Nephron progenitor cell (in vitro differentiated cells): Measurements from ENCODE around the gene UHMK1.

ENCODE experiments used
- DNase-seq: peaks from one replicate; pipeline ENCODE4 v3.0.0; 2021
- H3K27ac Mint-ChIP-seq: 2 replicates; pipeline ENCODE4 v1.8.0; 2021; ENCODE audit warnings: mild to moderate bottlenecking, moderate library complexity, mixed read lengths
- H3K27me3 Mint-ChIP-seq: 2 replicates; pipeline ENCODE4 v1.8.0; 2021; ENCODE audit warnings: mild to moderate bottlenecking, low read depth, mixed read lengths; ENCODE audit not compliant: poor library complexity
- H3K36me3 Mint-ChIP-seq: 2 replicates; pipeline ENCODE4 v1.8.0; 2021; ENCODE audit warnings: low read depth, mixed read lengths
- H3K4me1 Mint-ChIP-seq: 2 replicates; pipeline ENCODE4 v1.8.0; 2021; ENCODE audit warnings: mixed read lengths
- H3K4me3 Mint-ChIP-seq: 2 replicates; pipeline ENCODE4 v1.8.0; 2021; ENCODE audit warnings: mild to moderate bottlenecking, moderate library complexity, mixed read lengths
- H3K9me3 Mint-ChIP-seq: 2 replicates; pipeline ENCODE4 v1.8.0; 2021; ENCODE audit warnings: mild to moderate bottlenecking, moderate library complexity, mixed read lengths
- TF ChIP-seq, protein P1 (sequence below): fragments of 200-600 bp; sonication (generic); IDR thresholded peaks from 2 replicates; pipeline ENCODE4 v1.5.0; 2021; ENCODE audit warnings: antibody characterized with exemption

The UHMK1 gene

DNA sequence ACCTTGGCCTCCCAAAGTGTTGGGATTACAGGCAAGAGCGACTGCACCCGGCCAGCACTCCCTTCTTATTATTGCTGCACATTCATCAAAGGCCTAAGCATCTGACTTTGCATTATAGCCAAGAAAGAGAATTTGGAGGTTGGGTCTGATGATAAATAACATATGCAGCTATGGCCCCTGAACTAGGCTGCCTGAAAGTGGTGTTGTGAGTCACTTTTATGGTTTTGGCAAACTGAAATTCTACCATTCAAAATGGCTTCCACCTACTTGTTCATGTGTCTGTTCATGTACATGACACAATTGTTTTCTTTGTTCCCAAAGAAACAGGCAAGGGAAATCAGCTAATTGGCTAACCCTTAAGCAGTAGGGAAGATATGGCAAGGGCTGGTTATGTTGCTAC lies 38.9 kb downstream of the UHMK1 start:
- Mint-ChIP-seq H3K4me1 (no peaks in the 10 kb centered on the region), H3K9me3 (peaks cover 5% of the 10 kb centered on the region), H3K27ac (no peak overlapping the region), H3K4me3 (no peak overlapping the region), H3K27me3 (no peaks in the 10 kb centered on the region), H3K36me3 (peaks cover 4% of the 10 kb centered on the region)
- TF ChIP-seq, protein P1, sequence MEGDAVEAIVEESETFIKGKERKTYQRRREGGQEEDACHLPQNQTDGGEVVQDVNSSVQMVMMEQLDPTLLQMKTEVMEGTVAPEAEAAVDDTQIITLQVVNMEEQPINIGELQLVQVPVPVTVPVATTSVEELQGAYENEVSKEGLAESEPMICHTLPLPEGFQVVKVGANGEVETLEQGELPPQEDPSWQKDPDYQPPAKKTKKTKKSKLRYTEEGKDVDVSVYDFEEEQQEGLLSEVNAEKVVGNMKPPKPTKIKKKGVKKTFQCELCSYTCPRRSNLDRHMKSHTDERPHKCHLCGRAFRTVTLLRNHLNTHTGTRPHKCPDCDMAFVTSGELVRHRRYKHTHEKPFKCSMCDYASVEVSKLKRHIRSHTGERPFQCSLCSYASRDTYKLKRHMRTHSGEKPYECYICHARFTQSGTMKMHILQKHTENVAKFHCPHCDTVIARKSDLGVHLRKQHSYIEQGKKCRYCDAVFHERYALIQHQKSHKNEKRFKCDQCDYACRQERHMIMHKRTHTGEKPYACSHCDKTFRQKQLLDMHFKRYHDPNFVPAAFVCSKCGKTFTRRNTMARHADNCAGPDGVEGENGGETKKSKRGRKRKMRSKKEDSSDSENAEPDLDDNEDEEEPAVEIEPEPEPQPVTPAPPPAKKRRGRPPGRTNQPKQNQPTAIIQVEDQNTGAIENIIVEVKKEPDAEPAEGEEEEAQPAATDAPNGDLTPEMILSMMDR, result no peak
- DNase-seq, result no peak

DNA sequence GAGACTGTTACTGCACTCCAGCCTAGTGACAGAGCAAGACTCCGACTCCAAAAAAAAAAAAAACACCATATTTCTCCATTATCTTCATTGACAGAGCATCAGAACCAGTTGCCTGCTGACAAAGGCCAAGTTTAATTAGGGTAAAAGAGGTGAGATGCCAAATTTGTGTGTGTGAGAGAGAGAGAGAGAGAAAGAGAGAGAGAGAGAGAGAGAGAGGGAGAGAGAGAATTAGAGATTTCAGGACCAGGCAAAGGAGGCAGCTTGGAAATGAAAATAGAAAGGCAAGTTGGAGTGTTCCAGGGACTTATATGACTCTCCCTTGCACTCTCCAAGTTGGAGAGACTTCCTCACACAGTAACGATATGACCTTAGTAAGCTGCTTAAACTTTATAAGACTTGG lies 39.6 kb downstream of the UHMK1 start:
- TF ChIP-seq, protein P1, result no peak

DNA sequence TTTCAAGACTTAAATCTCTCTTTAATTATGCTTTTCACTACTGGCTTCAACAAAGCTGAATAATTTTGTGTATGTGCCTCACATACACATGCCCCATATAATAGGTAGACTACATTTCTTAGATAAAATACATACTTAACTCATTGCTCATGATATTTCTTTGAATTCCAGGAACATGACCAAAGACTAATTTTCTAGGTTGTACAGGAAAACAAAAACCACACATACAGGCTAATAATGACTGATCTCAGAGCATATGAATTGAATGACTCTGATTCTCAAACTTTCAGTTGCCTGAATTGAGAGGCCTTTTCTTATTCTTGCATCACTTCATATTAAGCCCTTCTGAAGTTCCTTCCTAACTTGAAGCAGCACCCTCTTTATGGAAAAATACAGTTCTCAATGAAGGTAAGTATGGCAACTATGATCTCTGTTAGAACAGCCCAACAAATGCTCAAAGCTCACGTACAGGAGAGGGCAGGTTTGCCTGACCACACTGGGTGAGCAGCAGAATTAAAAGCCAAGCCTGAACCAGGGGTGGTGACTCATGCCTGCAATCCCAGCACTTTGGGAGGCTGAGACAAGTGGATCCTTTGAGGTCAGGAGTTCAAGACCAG lies 41.3 kb downstream of the UHMK1 start:
- TF ChIP-seq, protein P1, result no peak
- Mint-ChIP-seq H3K27me3 (peaks cover 2% of the 10 kb centered on the region), H3K4me3 (no peak overlapping the region), H3K4me1 (no peaks in the 10 kb centered on the region), H3K9me3 (peaks cover 20% of the 10 kb centered on the region), H3K27ac (no peak overlapping the region), H3K36me3 (peaks cover 7% of the 10 kb centered on the region)
- DNase-seq, result no peak

More for the DNA sequence above, 39.6 kb downstream of the UHMK1 start:
- no peak for DNase-seq
- Mint-ChIP-seq H3K9me3 (peaks cover 9% of the 10 kb centered on the region), H3K4me3 (no peak overlapping the region), H3K4me1 (no peaks in the 10 kb centered on the region), H3K36me3 (no peaks in the 10 kb centered on the region), H3K27ac (no peak overlapping the region), H3K27me3 (no peaks in the 10 kb centered on the region)

DNA sequence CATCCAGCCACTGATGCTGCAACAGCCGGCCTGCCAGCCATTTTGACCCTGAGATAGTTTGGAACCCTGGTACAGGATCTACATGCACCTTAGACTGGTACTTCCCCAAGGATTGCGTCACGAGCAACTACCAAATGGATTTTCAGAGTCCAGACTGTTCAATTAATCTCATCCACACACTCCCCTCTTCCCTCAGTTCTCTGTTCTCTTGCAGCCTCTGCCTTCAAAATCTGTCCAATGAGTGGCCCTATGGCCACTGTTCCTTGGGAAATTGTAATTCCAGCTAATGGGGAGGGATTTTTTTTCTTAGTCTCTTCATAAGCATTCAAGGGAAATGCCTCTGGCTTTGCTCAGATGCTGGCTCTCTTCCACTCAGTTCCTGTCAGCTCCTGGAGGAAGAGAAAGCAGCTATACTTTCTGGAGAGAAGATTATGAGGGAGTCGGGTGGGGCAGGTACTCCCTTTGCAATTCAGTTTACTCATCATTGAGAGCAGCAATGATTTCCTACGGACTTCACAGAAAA lies 44.1 kb downstream of the UHMK1 start:
- Mint-ChIP-seq H3K4me3 (no peak overlapping the region), H3K4me1 (no peaks in the 10 kb centered on the region), H3K36me3 (peaks cover 7% of the 10 kb centered on the region), H3K27ac (no peak overlapping the region), H3K27me3 (peaks cover 3% of the 10 kb centered on the region), H3K9me3 (peaks cover 24% of the 10 kb centered on the region)
- no peak for DNase-seq
- TF ChIP-seq, protein P1, result no peak

DNA sequence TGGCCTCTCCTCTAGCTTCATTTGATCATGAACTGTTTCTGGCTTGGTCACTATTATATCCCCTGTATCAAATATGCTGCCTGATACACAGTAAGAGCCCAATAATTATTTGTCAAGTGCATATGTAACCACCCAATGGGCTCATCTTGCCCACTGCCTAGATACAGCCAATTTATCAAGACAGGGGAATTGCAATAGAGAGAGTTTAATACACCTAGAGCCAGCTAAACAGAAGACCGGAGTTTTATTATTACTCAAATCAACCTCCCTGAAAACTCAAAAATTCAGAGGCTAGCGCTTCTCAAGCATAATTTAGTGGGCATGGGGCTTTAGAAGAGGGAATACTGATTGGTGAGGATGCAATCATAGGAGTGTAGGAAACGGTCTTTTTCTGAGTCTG lies 45.6 kb downstream of the UHMK1 start:
- Mint-ChIP-seq H3K27me3 (peaks cover 3% of the 10 kb centered on the region), H3K9me3 (peaks cover 24% of the 10 kb centered on the region), H3K4me3 (no peak overlapping the region), H3K36me3 (peaks cover 7% of the 10 kb centered on the region), H3K4me1 (no peaks in the 10 kb centered on the region), H3K27ac (no peak overlapping the region)
- TF ChIP-seq, protein P1, result no peak
- DNase-seq, result no peak

DNA sequence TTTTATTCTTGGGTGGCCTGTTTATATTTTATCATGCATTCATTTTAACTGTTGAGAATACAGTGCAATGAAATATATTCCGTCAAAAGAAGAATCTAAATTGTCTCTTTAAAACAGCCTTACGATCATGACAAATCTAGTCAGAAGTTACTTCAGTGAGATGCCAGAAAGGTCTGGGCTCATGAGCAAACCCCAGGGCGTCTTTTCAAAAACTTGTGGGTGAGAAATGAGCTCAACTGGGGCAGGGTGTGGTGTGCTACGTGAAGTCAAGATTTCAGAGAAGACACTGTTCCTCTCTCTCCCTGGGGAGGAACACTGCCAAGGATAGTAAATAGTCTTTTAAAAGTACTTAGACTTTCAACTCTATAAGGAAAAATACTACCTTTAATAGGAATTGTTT lies 50.6 kb downstream of the UHMK1 start:
- no peak overlapping the region for H3K4me3 Mint-ChIP-seq
- H3K9me3 Mint-ChIP-seq, result peaks cover 9% of the 10 kb centered on the region
- peaks cover 3% of the 10 kb centered on the region for H3K36me3 Mint-ChIP-seq
- H3K4me1 Mint-ChIP-seq, result no peaks in the 10 kb centered on the region
- peaks cover 9% of the 10 kb centered on the region for H3K27me3 Mint-ChIP-seq
- DNase-seq, result no peak
- no peak overlapping the region for H3K27ac Mint-ChIP-seq
- TF ChIP-seq, protein P1, result no peak
